H1 (cell line): ENCODE results near the gene AFAP1L2. TPM values are rescaled to one million over a fixed set of nuclear protein-coding genes. Genes with fewer than 3 reads are reported as not detected.
A peak's percentile ranks its signal among the peaks of the same experiment; 100 is the strongest.

Source experiments
- CTCF ChIA-PET: fragments of 300-600 bp; sonication (Branson Sonifier 250); formaldehyde crosslinking; loops from one replicate; lab custom pipeline; 2021; ENCODE audit not compliant: partially characterized antibody; lab: Charles Lee
- POLR2A ChIA-PET: fragments of 300-600 bp; sonication (Branson Sonifier 250); formaldehyde crosslinking; loops from one replicate; lab custom pipeline; 2021; ENCODE audit warnings: inconsistent platforms; ENCODE audit not compliant: partially characterized antibody; lab: Charles Lee
- DNase-seq, 2 experiments: peaks; one replicate each; pipeline versions ENCODE4 v3.0.0 to v3.0.0-alpha.2; 2010 to 2022; ENCODE audit warnings: low spot score in 2 of 2, low read depth in 1 of 2, mixed read lengths in 1 of 2
- FAIRE-seq: peaks from 2 replicates; lab custom pipeline; 2011; peaks lifted over from hg19 to GRCh38; lab: Jason Lieb, UNC
- H2AFZ ChIP-seq: 2 replicates; pipeline ENCODE4 v1.8.1; 2012; ENCODE audit warnings: low read length, inconsistent platforms
- H2AK5ac ChIP-seq: 2 replicates; pipeline ENCODE4 v1.6.1; 2013; ENCODE audit warnings: low read depth, low read length
- H2BK120ac ChIP-seq: replicated peaks from 2 replicates; pipeline ENCODE3; 2013; ENCODE audit warnings: low read depth, low read length, inconsistent platforms
- H2BK12ac ChIP-seq: 2 replicates; pipeline ENCODE4 v1.6.1; 2013; ENCODE audit warnings: low read depth, low read length
- H2BK15ac ChIP-seq: 2 replicates; pipeline ENCODE4 v1.6.1; 2013; ENCODE audit warnings: low read length
- H2BK20ac ChIP-seq: 2 replicates; pipeline ENCODE4 v1.6.1; 2013; ENCODE audit warnings: low read length
- H2BK5ac ChIP-seq: 2 replicates; pipeline ENCODE4 v1.6.1; 2013; ENCODE audit warnings: low read depth, low read length
- H3K14ac ChIP-seq: 2 replicates; pipeline ENCODE4 v1.6.1; 2013; ENCODE audit warnings: inconsistent platforms; ENCODE audit not compliant: insufficient read length
- H3K18ac ChIP-seq: 2 replicates; pipeline ENCODE4 v1.6.1; 2013; ENCODE audit warnings: low read length; ENCODE audit errors: extremely low read depth
- H3K23ac ChIP-seq: 2 replicates; pipeline ENCODE4 v1.6.1; 2013; ENCODE audit warnings: inconsistent platforms; ENCODE audit not compliant: insufficient read length
- H3K23me2 ChIP-seq: 2 replicates; pipeline ENCODE4 v1.6.1; 2013; ENCODE audit warnings: low read depth, low read length
- H3K27ac ChIP-seq: 2 replicates; pipeline ENCODE4 v1.6.1; 2011; ENCODE audit warnings: low read depth, low read length, inconsistent platforms
- H3K27me3 ChIP-seq, 4 experiments: replicated peaks in 1 of 4; 1 replicate in 1 of 4; 2 replicates in 3 of 4; pipeline versions ENCODE4 v1.6.1 to v1.8.1; 2011 to 2013; ENCODE audit warnings: low read length in 3 of 4, mild to moderate bottlenecking in 3 of 4, inconsistent platforms in 2 of 4, mixed read lengths in 2 of 4, moderate library complexity in 1 of 4; ENCODE audit not compliant: control insufficient read depth in 3 of 4, insufficient read depth in 3 of 4; ENCODE audit errors: extremely low read depth in 1 of 4
- H3K36me3 ChIP-seq, 4 experiments: 2 replicates each; pipeline versions ENCODE4 v1.6.1 to v1.8.1; 2011 to 2013; ENCODE audit warnings: mild to moderate bottlenecking in 4 of 4, low read length in 3 of 4, moderate library complexity in 2 of 4, control low read depth in 1 of 4, inconsistent platforms in 1 of 4; ENCODE audit not compliant: insufficient read depth in 4 of 4, control insufficient read depth in 2 of 4
- H3K4ac ChIP-seq: replicated peaks from 2 replicates; pipeline ENCODE3; 2013; ENCODE audit warnings: low read length, low read depth, mixed read lengths, inconsistent platforms; ENCODE audit not compliant: insufficient read length
- H3K4me1 ChIP-seq, 4 experiments: replicated peaks in 1 of 4; 1 replicate in 1 of 4; 2 replicates in 3 of 4; pipeline versions ENCODE4 v1.6.1 to v1.8.1; 2011 to 2013; ENCODE audit warnings: low read length in 3 of 4, inconsistent platforms in 2 of 4, mixed read lengths in 1 of 4; ENCODE audit not compliant: insufficient read depth in 4 of 4, control insufficient read depth in 3 of 4
- H3K4me2 ChIP-seq, 2 experiments: 2 replicates each; pipeline versions ENCODE4 v1.6.1 to v1.8.1; 2011 to 2013; ENCODE audit warnings: low read depth in 2 of 2, low read length in 2 of 2, control low read depth in 1 of 2, inconsistent platforms in 1 of 2, mild to moderate bottlenecking in 1 of 2; ENCODE audit not compliant: insufficient read depth in 1 of 2
- H3K4me3 ChIP-seq, 4 experiments: fragments of 200-600, 300-600 bp in 1 of 4; sonication (generic), shearing (Covaris generic), sonication (Bioruptor Twin) in 1 of 4; 2 replicates each; pipeline versions ENCODE4 v1.5.1 to v1.8.1; 2011 to 2016; ENCODE audit warnings: low read length in 4 of 4, low read depth in 3 of 4, control low read depth in 2 of 4, inconsistent platforms in 2 of 4, mild to moderate bottlenecking in 2 of 4, mixed read lengths in 1 of 4, moderate library complexity in 1 of 4; ENCODE audit not compliant: insufficient read depth in 2 of 4; ENCODE audit errors: extremely low read depth in 1 of 4
- H3K56ac ChIP-seq: replicated peaks from 2 replicates; pipeline ENCODE3; 2013; ENCODE audit warnings: low read depth, mild to moderate bottlenecking, mixed read lengths, low read length, inconsistent platforms; ENCODE audit not compliant: insufficient read length
- H3K79me1 ChIP-seq: 2 replicates; pipeline ENCODE4 v1.6.1; 2013; ENCODE audit warnings: low read depth, low read length, control low read depth
- H3K79me2 ChIP-seq, 2 experiments: 2 replicates each; pipeline versions ENCODE4 v1.6.1 to v1.8.1; 2012 to 2013; ENCODE audit warnings: low read length in 2 of 2, mild to moderate bottlenecking in 2 of 2, inconsistent platforms in 1 of 2; ENCODE audit not compliant: insufficient read depth in 2 of 2, control insufficient read depth in 1 of 2
- H3K9ac ChIP-seq, 4 experiments: replicated peaks in 1 of 4; 1 replicate in 1 of 4; 2 replicates in 3 of 4; pipeline versions ENCODE4 v1.6.1 to v1.8.1; 2011 to 2013; ENCODE audit warnings: low read depth in 3 of 4, low read length in 3 of 4, control low read depth in 2 of 4, mild to moderate bottlenecking in 2 of 4, moderate library complexity in 2 of 4, inconsistent platforms in 1 of 4; ENCODE audit errors: extremely low read depth in 1 of 4
- H3K9me3 ChIP-seq, 2 experiments: 2 replicates each; pipeline versions ENCODE4 v1.6.1 to v1.8.1; 2012 to 2013; ENCODE audit warnings: mild to moderate bottlenecking in 2 of 2, moderate library complexity in 2 of 2, control low read depth in 1 of 2, inconsistent platforms in 1 of 2, low read depth in 1 of 2, low read length in 1 of 2, mixed read lengths in 1 of 2; ENCODE audit not compliant: insufficient read depth in 2 of 2
- H4K20me1 ChIP-seq, 2 experiments: replicated peaks in 1 of 2; 2 replicates each; pipeline versions ENCODE3 to v1.8.1; 2011 to 2013; ENCODE audit warnings: inconsistent platforms in 2 of 2, low read length in 2 of 2, mild to moderate bottlenecking in 1 of 2; ENCODE audit not compliant: insufficient read depth in 2 of 2, control insufficient read depth in 1 of 2
- H4K5ac ChIP-seq: 2 replicates; pipeline ENCODE4 v1.6.1; 2013; ENCODE audit warnings: low read length, low read depth, mixed read lengths, inconsistent platforms; ENCODE audit not compliant: insufficient read length
- H4K8ac ChIP-seq: 2 replicates; pipeline ENCODE4 v1.8.0; 2013; ENCODE audit warnings: mild to moderate bottlenecking, moderate library complexity, low read length, inconsistent platforms; ENCODE audit not compliant: insufficient read depth; ENCODE audit errors: extremely low read depth
- H4K91ac ChIP-seq: replicated peaks from 2 replicates; pipeline ENCODE3; 2013; ENCODE audit warnings: low read length, mixed read lengths, inconsistent platforms; ENCODE audit not compliant: insufficient read length
- CTCF ChIP-seq, 3 experiments: IDR thresholded peaks; 1 replicate in 2 of 3; 2 replicates in 1 of 3; pipeline versions ENCODE4 v1.5.1 to v1.6.1; 2011; ENCODE audit warnings: low read length in 3 of 3, mild to moderate bottlenecking in 3 of 3, inconsistent platforms in 2 of 3, low read depth in 1 of 3, moderate library complexity in 1 of 3; ENCODE audit not compliant: insufficient read depth in 1 of 3; ENCODE audit errors: control extremely low read depth in 1 of 3
- MAX ChIP-seq: IDR thresholded peaks from 2 replicates; pipeline ENCODE4 v1.6.1; 2012; ENCODE audit warnings: inconsistent platforms
- RAD21 ChIP-seq, 2 experiments: IDR thresholded peaks in 1 of 2; conservative IDR thresholded peaks in 1 of 2; 2 replicates each; pipeline ENCODE4 v1.6.1; 2011; ENCODE audit warnings: low read depth in 2 of 2, low read length in 2 of 2, improper control_type of control experiment in 1 of 2, inconsistent platforms in 1 of 2, mild to moderate bottlenecking in 1 of 2, moderate library complexity in 1 of 2
- WGBS, 2 experiments: shearing (Covaris generic) in 1 of 2; methylation state at CpG; one replicate each; pipeline versions ENCODE4 v1.1.6 to v1.1.7; 2013 to 2015; ENCODE audit warnings: low lambda C conversion rate in 2 of 2, mixed read lengths in 2 of 2, inconsistent platforms in 1 of 2, low coverage in 1 of 2, missing lambda C conversion rate in 1 of 2; ENCODE audit not compliant: insufficient replicate concordance in 2 of 2, insufficient coverage in 1 of 2, insufficient read length in 1 of 2; ENCODE audit errors: extremely low coverage in 1 of 2, missing lambda C conversion rate in 1 of 2; 5-methylcytosine and 5-hydroxymethylcytosine counted together
- polyA plus RNA-seq, 7 experiments: library from polyadenylated mRNA; depleted of rRNA in 3 of 7; stranded (reverse) in 5 of 7; unstranded in 2 of 7; fragments of >200 nt in 5 of 7; fragments of 200-250 nt in 2 of 7; gene quantifications; 1 replicate in 5 of 7; 2 replicates in 1 of 7; 4 replicates in 1 of 7; pipeline versions ENCODE4 v1.2.1 to v1.2.3, GENCODE V29; 2011 to 2013; ENCODE audit warnings: missing spikeins in 2 of 7, mixed read lengths in 2 of 7
- total RNA-seq: library from RNA; stranded (reverse); fragmentation: NEBNext Ultra II Directional; extraction: Animal tissue kit (Norgen Biotek cat#: 25700); gene quantifications from 2 replicates; pipeline ENCODE4 v1.2.1, GENCODE V29; 2021

The AFAP1L2 gene
- total and polyA plus RNA-seq, 2 of the 8 experiments (the other 6 are each of a cell fraction or from before 2014, with no cell fraction given) = 3.9 to 6.4 TPM

DNA sequence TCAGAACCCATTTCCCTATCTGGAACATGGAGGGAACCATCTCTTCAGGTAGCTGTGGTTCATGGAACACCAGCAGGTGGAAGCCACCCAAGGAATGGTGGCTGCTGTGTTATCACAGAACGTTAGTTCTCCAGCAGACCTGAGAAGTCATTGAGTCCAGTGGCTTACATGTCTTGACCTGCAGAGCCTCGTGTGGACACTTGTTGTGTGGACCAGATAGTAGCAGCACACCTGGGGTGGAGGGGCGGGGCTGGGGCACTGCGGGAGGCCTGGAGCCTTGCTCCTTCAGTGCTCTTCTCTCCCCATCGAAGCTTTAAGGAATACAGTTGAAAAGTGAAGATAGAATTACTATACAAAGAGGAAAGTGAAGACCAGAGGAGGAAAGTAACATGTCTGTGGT, 122.8 kb downstream of the AFAP1L2 start:
- no peak overlapping the region for H2BK120ac ChIP-seq
- H3K56ac ChIP-seq = no peak overlapping the region
- no peaks in the 10 kb centered on the region for H3K36me3 ChIP-seq
- H2AK5ac ChIP-seq = no peak overlapping the region
- H2AFZ ChIP-seq = no peak overlapping the region
- no peak overlapping the region for H3K18ac ChIP-seq
- no peaks in the 10 kb centered on the region for H4K20me1 ChIP-seq
- no peak overlapping the region for H4K5ac ChIP-seq
- H3K27ac ChIP-seq = no peak overlapping the region
- peak; percentile 36 to 50; a peak in 3 of 4 replicates for TF ChIP-seq RAD21 (IDR thresholded peaks at IDR 0.05 in 1 of 2, conservative IDR thresholded peaks at IDR 0.05 in 1 of 2; ENCODE audit: low read depth in 2 of 2, low read length in 2 of 2)
- TF ChIP-seq CTCF (IDR thresholded peaks at IDR 0.05; ENCODE audit: control extremely low read depth in 1 of 3, insufficient read depth in 1 of 3, low read depth in 1 of 3, low read length in 3 of 3) = peak; percentile 10 to 25 (median 25); a peak in 3 of 4 replicates
- no peak for TF ChIP-seq MAX
- ChIA-PET POLR2A (no interaction called here), CTCF (interaction anchor here (0.6 to 1.5 kb wide), 6 partner anchors 9 to 165 kb away, joined by 4 to 5 read pairs (median 4); no protein-coding TSS in a partner anchor)
- no peak overlapping the region for H4K91ac ChIP-seq
- H3K4me2 ChIP-seq = no peak overlapping the region
- no peaks in the 10 kb centered on the region for H3K23me2 ChIP-seq
- no peak overlapping the region for H3K4ac ChIP-seq
- H3K79me2 ChIP-seq = no peaks in the 10 kb centered on the region
- 78% methylated on average over 5 of the region's 5 CpGs; no CpG with 5 or more reads in 1 of the 2 experiments for WGBS, 2 experiments
- no peak overlapping the region for H3K9ac ChIP-seq
- no peaks in the 10 kb centered on the region for H3K79me1 ChIP-seq
- DNase-seq = no peak
- H3K9me3 ChIP-seq = no peaks in the 10 kb centered on the region
- no peak overlapping the region for H3K14ac ChIP-seq
- H2BK5ac ChIP-seq = no peak overlapping the region
- H3K4me3 ChIP-seq = no peak overlapping the region
- no peaks in the 10 kb centered on the region; a peak in 2 of 7 replicates for H3K4me1 ChIP-seq
- FAIRE-seq = no peak
- no peak overlapping the region for H3K23ac ChIP-seq
- no peak overlapping the region for H2BK12ac ChIP-seq
- H3K27me3 ChIP-seq = no peaks in the 10 kb centered on the region; a peak in 1 of 7 replicates
- no peak overlapping the region for H4K8ac ChIP-seq
- no peak overlapping the region for H2BK20ac ChIP-seq
- H2BK15ac ChIP-seq = no peak overlapping the region
